Panc1 (cell line): Measurements from ENCODE around the gene ALOXE3. TPM values are rescaled to one million over a fixed set of nuclear protein-coding genes. Genes with fewer than 3 reads are reported as not detected.

ENCODE experiments used
- ATAC-seq: fragments of 200-7000 bp; cut with Tn5 transposase; 2 replicates; pipeline ENCODE4 v1.9.1; 2020; ENCODE audit warnings: mild to moderate bottlenecking, moderate library complexity
- BruUV-seq: library from RNA; stranded (reverse); fragments of 400-500 nt; replicated peaks from 2 replicates; lab custom pipeline; 2021; lab: Mats Ljungman, UMichigan
- CTCF ChIA-PET: fragments of 300-600 bp; sonication (Branson Sonifier 250); formaldehyde crosslinking; loops from one replicate; lab custom pipeline; 2022; ENCODE audit warnings: antibody characterized with exemption; lab: Charles Lee
- POLR2A ChIA-PET: fragments of 300-600 bp; sonication (Branson Sonifier 250); formaldehyde crosslinking; loops from one replicate; lab custom pipeline; 2022; ENCODE audit warnings: antibody characterized with exemption; lab: Charles Lee
- DNase-seq: peaks from one replicate; pipeline ENCODE4 v3.0.0-alpha.2; 2010; ENCODE audit warnings: low read depth, low spot score
- H3K27ac ChIP-seq: 2 replicates; pipeline ENCODE4 v1.5.1; 2011; ENCODE audit warnings: mild to moderate bottlenecking, low read length, inconsistent platforms
- H3K27me3 ChIP-seq: fragments of 200-500 bp; sonication (Bioruptor generic); 2 replicates; pipeline ENCODE4 v1.6.0; 2014; ENCODE audit warnings: low read length, inconsistent platforms; ENCODE audit not compliant: control insufficient read depth, insufficient read depth
- H3K36me3 ChIP-seq: fragments of 200-500 bp; sonication (Bioruptor generic); 2 replicates; pipeline ENCODE4 v1.5.1; 2014; ENCODE audit warnings: inconsistent platforms, mild to moderate bottlenecking, low read length, moderate library complexity; ENCODE audit not compliant: control insufficient read depth, insufficient read depth
- H3K4me1 ChIP-seq: 2 replicates; pipeline ENCODE4 v1.5.1; 2011; ENCODE audit warnings: inconsistent platforms, mild to moderate bottlenecking, low read length, moderate library complexity; ENCODE audit not compliant: control insufficient read depth, insufficient read depth
- H3K4me3 ChIP-seq, 2 experiments: 2 replicates each; pipeline ENCODE4 v1.5.1; 2011 to 2012; ENCODE audit warnings: low read depth in 2 of 2, low read length in 2 of 2, mild to moderate bottlenecking in 2 of 2, inconsistent platforms in 1 of 2, moderate library complexity in 1 of 2
- H3K9me3 ChIP-seq: fragments of 200-500 bp; sonication (Bioruptor generic); 2 replicates; pipeline ENCODE4 v1.5.1; 2014; ENCODE audit warnings: low read depth, mild to moderate bottlenecking, inconsistent platforms, low read length, moderate library complexity; ENCODE audit not compliant: control insufficient read depth, insufficient read depth
- CTCF ChIP-seq: fragments of 450-650 bp; IDR thresholded peaks from 2 replicates; pipeline ENCODE4 v1.5.1; 2017; ENCODE audit warnings: mild to moderate bottlenecking
- POLR2AphosphoS5 ChIP-seq: IDR thresholded peaks from 2 replicates; pipeline ENCODE4 v1.6.1; 2012; ENCODE audit warnings: mild to moderate bottlenecking, low read depth, low read length, moderate library complexity
- SIN3A ChIP-seq: IDR thresholded peaks from 2 replicates; pipeline ENCODE4 v1.6.1; 2012; ENCODE audit warnings: low read depth, mild to moderate bottlenecking, low read length, moderate library complexity, borderline replicate concordance; ENCODE audit not compliant: insufficient read depth
- TCF7L2 ChIP-seq: IDR thresholded peaks from 2 replicates; pipeline ENCODE4 v1.6.1; 2011; ENCODE audit warnings: mild to moderate bottlenecking, low read depth, low read length, inconsistent platforms
- in situ Hi-C: cut with HindIII; loops from 2 replicates; pipeline ENCODE4 v1.10.0; 2016; ENCODE audit warnings: low sequenced_read_pairs, low pct_unique_long_range_greater_than_20kb
- intact Hi-C: fragments of 100-400 bp; cut with micrococcal nuclease; formaldehyde crosslinking; loops from one replicate; pipeline ENCODE4 v1.10.0; 2022; ENCODE audit not compliant: unreplicated experiment
- total RNA-seq: library from RNA; stranded (reverse); gene quantifications from one replicate; pipeline ENCODE4 v1.2.1, GENCODE V29; 2021; ENCODE audit not compliant: unreplicated experiment
- TF ChIP-seq, protein P1 (sequence below), 2 experiments: IDR thresholded peaks; 2 replicates each; pipeline ENCODE4 v1.6.1; 2011 to 2012; ENCODE audit warnings: low read depth in 2 of 2, control low read depth in 1 of 2, low read length in 1 of 2, mild to moderate bottlenecking in 1 of 2, moderate library complexity in 1 of 2; ENCODE audit not compliant: insufficient read depth in 1 of 2

Gene ALOXE3
- total RNA-seq, 1 experiment from 2014 or later: 0.46 TPM

DNA sequence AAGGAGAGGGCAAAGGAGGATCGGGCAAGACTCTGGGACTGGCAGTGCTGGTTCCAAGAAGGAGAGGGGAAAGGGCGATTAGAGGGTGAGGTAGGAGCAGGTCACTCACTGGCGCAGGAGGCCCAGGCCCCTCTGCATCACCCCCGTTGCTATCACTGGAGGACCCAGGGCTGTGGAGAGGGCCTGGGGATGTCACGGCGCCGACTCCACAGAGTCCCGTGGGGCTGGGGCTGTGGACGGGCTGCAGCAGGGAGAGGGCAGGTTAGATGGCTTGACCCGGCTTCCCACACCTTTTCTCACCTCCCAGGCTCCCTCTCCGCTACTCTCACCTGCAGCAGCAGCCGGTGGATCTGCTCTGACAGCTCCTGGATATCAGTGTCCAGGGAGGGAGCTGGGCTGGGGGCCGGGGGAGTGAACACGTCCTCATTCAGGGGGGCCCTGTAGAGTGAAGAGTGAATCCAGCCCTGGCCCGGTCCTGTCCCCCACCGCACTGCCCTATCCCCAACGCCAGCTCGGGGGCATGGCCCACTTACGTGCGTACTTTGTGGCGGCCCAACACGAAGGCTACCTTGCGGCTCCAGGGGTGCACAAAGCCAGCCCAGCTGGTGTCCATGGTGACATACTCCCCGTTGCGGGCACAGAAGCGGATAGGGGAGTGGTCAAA is 29.0 kb upstream of the ALOXE3 start:
- Histone ChIP-seq H3K4me3 (no peak overlapping the region), H3K27me3 (no peaks in the 10 kb centered on the region), H3K27ac (no peak overlapping the region), H3K36me3 (no peaks in the 10 kb centered on the region; the same call in 1 of the 2 replicates), H3K4me1 (peaks cover 5% of the 10 kb centered on the region; the same call in 1 of the 2 replicates), H3K9me3 (no peaks in the 10 kb centered on the region)
- in situ Hi-C loops: no loop called here
- BruUV-seq: no TSS peak
- CTCF ChIA-PET: no interaction called here
- intact Hi-C loops: no loop called here
- TF ChIP-seq TCF7L2: no peak
- no peak for TF ChIP-seq POLR2AphosphoS5
- POLR2A ChIA-PET: no interaction called here
- ATAC-seq (no peak), DNase-seq (no peak)

DNA sequence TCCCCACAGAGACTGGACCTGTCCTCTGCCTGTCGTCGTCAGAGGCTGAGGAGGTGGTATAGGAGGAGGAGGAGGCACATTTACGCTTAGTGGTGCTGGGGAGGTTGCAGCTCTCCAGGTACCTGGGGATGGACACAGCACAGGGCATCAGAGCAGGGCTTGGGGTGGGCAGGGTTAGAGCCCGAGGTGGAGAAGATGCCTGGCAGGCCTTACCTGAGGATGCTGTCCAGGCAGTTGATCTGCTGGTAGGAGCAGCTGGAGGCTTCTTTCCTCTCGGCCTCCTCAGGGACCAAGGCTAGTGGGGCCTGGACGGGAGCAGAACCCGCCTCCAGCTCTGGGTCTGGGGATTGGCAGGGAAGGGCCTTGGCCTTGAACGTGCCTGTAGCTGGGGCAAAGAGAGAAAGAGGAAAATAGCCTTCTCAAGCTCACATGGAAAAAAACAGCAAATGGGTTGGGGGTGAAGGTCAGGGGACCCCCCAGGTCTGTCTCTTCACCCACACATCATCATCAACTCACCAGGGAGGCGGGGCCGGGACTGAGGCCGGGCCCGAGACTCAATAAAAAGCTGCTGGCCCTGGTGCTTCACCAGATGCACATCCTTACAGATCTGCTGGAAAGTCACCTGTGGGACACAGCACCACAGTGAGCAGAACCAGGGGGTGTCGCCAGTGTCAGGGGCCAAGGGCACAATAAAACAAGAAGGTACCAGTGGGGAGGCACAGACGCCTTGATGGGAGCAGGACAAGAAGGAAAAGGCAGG is 28.2 kb upstream of the ALOXE3 start:
- ChIA-PET POLR2A (no interaction called here), CTCF (no interaction called here)
- H3K36me3 ChIP-seq: no peaks in the 10 kb centered on the region; the same call in 1 of the 2 replicates

More for the DNA sequence above, 28.2 kb upstream of the ALOXE3 start:
- no peak overlapping the region for H3K27ac ChIP-seq
- H3K9me3 ChIP-seq: no peaks in the 10 kb centered on the region
- ATAC-seq (no peak), DNase-seq (no peak)
- in situ Hi-C loops: no loop called here
- H3K4me3 ChIP-seq: no peak overlapping the region
- H3K27me3 ChIP-seq: no peaks in the 10 kb centered on the region
- BruUV-seq: no TSS peak
- TF ChIP-seq, protein P1, sequence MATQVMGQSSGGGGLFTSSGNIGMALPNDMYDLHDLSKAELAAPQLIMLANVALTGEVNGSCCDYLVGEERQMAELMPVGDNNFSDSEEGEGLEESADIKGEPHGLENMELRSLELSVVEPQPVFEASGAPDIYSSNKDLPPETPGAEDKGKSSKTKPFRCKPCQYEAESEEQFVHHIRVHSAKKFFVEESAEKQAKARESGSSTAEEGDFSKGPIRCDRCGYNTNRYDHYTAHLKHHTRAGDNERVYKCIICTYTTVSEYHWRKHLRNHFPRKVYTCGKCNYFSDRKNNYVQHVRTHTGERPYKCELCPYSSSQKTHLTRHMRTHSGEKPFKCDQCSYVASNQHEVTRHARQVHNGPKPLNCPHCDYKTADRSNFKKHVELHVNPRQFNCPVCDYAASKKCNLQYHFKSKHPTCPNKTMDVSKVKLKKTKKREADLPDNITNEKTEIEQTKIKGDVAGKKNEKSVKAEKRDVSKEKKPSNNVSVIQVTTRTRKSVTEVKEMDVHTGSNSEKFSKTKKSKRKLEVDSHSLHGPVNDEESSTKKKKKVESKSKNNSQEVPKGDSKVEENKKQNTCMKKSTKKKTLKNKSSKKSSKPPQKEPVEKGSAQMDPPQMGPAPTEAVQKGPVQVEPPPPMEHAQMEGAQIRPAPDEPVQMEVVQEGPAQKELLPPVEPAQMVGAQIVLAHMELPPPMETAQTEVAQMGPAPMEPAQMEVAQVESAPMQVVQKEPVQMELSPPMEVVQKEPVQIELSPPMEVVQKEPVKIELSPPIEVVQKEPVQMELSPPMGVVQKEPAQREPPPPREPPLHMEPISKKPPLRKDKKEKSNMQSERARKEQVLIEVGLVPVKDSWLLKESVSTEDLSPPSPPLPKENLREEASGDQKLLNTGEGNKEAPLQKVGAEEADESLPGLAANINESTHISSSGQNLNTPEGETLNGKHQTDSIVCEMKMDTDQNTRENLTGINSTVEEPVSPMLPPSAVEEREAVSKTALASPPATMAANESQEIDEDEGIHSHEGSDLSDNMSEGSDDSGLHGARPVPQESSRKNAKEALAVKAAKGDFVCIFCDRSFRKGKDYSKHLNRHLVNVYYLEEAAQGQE (IDR thresholded peaks at IDR 0.05; ENCODE audit: insufficient read depth in 1 of 2, low read depth in 2 of 2, low read length in 1 of 2): no peak
- TF ChIP-seq CTCF: no peak
- no peak for TF ChIP-seq POLR2AphosphoS5
- no peak for TF ChIP-seq TCF7L2
- no peak for TF ChIP-seq SIN3A
- intact Hi-C loops: no loop called here
- peaks cover 3% of the 10 kb centered on the region; the same call in 1 of the 2 replicates for H3K4me1 ChIP-seq
